Raji (cell line): ENCODE measurements around the gene CHD6.

Source experiments
- POLR2A ChIP-seq: IDR thresholded peaks from 2 replicates; pipeline ENCODE4 v1.6.1; 2011; ENCODE audit warnings: low read depth, low read length, control low read depth; ENCODE audit not compliant: insufficient read depth

CHD6 gene

GRCh38 chr20:41406896-41407444 lies 211.2 kb downstream of the CHD6 start:
- TF ChIP-seq POLR2A: no peak

- TF ChIP-seq POLR2A: no peak
Observed at GRCh38 chr20:41406353-41406752, 211.8 kb downstream of the CHD6 start.

- no peak for TF ChIP-seq POLR2A
Observed at GRCh38 chr20:41405436-41405835, 212.7 kb downstream of the CHD6 start.

GRCh38 chr20:41403604-41404003 lies 214.6 kb downstream of the CHD6 start:
- no peak for TF ChIP-seq POLR2A

GRCh38 chr20:41398408-41398807 lies 219.8 kb downstream of the CHD6 start:
- TF ChIP-seq POLR2A: no peak

GRCh38 chr20:41395667-41396664 lies 222.2 kb downstream of the CHD6 start:
- TF ChIP-seq POLR2A: no peak

GRCh38 chr20:41394931-41395666 lies 223.1 kb downstream of the CHD6 start:
- no peak for TF ChIP-seq POLR2A

- TF ChIP-seq POLR2A: no peak
Observed at GRCh38 chr20:41394081-41394480, 224.1 kb downstream of the CHD6 start.

GRCh38 chr20:41393705-41394066 lies 224.5 kb downstream of the CHD6 start:
- no peak for TF ChIP-seq POLR2A

- TF ChIP-seq POLR2A: no peak
Observed at GRCh38 chr20:41392871-41393704, 225.1 kb downstream of the CHD6 start.

GRCh38 chr20:41392295-41392694 lies 225.9 kb downstream of the CHD6 start:
- TF ChIP-seq POLR2A: no peak

- TF ChIP-seq POLR2A: no peak
Observed at GRCh38 chr20:41391587-41392001, 226.6 kb downstream of the CHD6 start.

GRCh38 chr20:41390889-41391288 lies 227.3 kb downstream of the CHD6 start:
- TF ChIP-seq POLR2A: no peak

- no peak for TF ChIP-seq POLR2A
Observed at GRCh38 chr20:41387444-41387851, 230.7 kb downstream of the CHD6 start.

- TF ChIP-seq POLR2A: no peak
Observed at GRCh38 chr20:41386502-41387427, 231.4 kb downstream of the CHD6 start.
